ENCODE results near the gene PLXNA2. TPM values are rescaled to one million over a fixed set of nuclear protein-coding genes. Genes with fewer than 3 reads are reported as not detected.

PLXNA2 gene, protein sequence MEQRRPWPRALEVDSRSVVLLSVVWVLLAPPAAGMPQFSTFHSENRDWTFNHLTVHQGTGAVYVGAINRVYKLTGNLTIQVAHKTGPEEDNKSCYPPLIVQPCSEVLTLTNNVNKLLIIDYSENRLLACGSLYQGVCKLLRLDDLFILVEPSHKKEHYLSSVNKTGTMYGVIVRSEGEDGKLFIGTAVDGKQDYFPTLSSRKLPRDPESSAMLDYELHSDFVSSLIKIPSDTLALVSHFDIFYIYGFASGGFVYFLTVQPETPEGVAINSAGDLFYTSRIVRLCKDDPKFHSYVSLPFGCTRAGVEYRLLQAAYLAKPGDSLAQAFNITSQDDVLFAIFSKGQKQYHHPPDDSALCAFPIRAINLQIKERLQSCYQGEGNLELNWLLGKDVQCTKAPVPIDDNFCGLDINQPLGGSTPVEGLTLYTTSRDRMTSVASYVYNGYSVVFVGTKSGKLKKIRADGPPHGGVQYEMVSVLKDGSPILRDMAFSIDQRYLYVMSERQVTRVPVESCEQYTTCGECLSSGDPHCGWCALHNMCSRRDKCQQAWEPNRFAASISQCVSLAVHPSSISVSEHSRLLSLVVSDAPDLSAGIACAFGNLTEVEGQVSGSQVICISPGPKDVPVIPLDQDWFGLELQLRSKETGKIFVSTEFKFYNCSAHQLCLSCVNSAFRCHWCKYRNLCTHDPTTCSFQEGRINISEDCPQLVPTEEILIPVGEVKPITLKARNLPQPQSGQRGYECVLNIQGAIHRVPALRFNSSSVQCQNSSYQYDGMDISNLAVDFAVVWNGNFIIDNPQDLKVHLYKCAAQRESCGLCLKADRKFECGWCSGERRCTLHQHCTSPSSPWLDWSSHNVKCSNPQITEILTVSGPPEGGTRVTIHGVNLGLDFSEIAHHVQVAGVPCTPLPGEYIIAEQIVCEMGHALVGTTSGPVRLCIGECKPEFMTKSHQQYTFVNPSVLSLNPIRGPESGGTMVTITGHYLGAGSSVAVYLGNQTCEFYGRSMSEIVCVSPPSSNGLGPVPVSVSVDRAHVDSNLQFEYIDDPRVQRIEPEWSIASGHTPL (N-terminal part only)
- total RNA-seq, result 0.02 and 0.08 TPM in 2 replicates

DNA sequence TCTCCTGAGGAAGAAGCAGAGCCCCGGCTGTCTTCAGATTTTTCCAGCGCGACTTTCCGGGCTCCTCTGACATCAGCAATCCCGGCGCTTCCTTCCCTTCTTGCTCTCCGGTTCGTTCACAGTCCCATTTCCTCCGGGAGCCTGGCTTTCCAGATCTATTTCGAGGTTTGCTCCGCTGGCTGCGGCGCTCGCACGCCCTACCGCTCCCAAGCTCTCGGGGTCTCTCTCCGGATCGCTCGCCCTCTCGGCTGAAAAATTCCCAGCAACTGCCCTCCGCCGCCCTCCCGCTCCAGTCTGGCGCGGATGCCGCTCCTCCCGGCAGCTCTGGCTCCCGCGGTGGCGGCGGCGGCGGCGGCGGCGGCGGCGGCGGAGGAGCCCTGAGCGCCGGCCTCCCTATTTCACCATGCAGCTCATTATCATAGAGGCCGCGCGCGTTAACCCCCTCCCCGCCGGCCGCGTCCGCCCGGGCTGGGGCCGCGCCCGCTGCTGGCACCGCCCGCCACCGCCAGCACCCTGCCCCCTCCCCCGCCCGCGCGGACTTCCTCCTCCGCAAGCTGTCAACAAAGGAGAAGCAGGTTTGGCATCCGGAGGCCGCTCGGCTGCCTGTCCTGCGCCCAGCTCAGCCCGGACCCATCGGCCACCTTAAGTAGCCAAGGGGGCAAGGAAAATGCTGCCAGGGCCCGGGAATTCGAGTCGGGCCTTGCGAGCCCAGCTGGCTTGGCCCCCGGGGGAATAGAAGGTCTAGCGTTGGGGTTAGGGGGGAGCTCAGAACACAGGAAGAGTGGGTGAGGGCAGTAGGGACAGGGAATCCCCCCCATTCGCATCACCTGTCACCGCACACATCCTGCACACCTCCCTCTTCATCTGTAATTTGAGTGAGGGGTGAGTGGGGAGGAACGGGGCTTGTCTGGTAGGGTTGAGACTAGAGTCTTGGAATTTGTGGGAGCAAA lies at the start of gene PLXNA2:
TSS of gene PLXNA2 (minus strand) at position 418 of the 950 bp plus-strand sequence. CDS start 26,462 bp downstream, outside the sequence.
- intact Hi-C loops (cut with micrococcal nuclease), result loop anchor here (2.0 to 10.0 kb wide), 2 partner anchors 157 to 359 kb away; no protein-coding TSS in a partner anchor
- Mint-ChIP-seq H3K27me3 (ENCODE audit: insufficient read depth) (peaks cover 56% of the 10 kb centered on the region), H3K36me3 (ENCODE audit: low read depth) (no peaks in the 10 kb centered on the region), H3K9me3 (no peaks in the 10 kb centered on the region), H3K4me3 (peak within 1 kb of the TSS; percentile 73), H3K27ac (no peak within 1 kb of the TSS), H3K4me1 (ENCODE audit: low read depth) (peaks cover 12% of the 10 kb centered on the region)
- DNase-seq (ENCODE audit: low spot score), result peak; percentile 51

DNA sequence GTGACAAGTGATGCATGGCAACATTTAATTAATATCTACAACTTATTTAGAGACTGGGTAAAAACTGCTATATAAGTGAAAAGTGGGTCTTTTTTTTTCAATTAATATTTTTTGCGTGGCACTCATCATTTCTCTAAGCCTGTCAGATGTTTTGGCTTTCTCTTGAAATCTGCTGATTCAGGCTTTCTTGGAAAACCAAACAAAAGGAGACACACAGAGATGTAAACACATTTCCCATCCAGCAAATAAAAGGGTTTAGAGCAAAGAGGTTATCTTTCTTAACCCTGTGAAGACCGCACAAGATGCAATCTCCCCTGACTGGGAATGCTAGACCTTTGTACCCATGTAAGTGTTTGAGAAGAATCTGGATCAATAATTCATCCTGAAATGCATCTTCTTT lies 48.7 kb upstream of the PLXNA2 start:
- intact Hi-C loops (cut with micrococcal nuclease), result no loop called here
- Mint-ChIP-seq H3K36me3 (ENCODE audit: low read depth) (no peaks in the 10 kb centered on the region), H3K27ac (no peak overlapping the region), H3K4me3 (no peak overlapping the region), H3K27me3 (ENCODE audit: insufficient read depth) (peaks cover 12% of the 10 kb centered on the region), H3K4me1 (ENCODE audit: low read depth) (no peaks in the 10 kb centered on the region), H3K9me3 (no peaks in the 10 kb centered on the region)
- no peak for DNase-seq (ENCODE audit: low spot score)

DNA sequence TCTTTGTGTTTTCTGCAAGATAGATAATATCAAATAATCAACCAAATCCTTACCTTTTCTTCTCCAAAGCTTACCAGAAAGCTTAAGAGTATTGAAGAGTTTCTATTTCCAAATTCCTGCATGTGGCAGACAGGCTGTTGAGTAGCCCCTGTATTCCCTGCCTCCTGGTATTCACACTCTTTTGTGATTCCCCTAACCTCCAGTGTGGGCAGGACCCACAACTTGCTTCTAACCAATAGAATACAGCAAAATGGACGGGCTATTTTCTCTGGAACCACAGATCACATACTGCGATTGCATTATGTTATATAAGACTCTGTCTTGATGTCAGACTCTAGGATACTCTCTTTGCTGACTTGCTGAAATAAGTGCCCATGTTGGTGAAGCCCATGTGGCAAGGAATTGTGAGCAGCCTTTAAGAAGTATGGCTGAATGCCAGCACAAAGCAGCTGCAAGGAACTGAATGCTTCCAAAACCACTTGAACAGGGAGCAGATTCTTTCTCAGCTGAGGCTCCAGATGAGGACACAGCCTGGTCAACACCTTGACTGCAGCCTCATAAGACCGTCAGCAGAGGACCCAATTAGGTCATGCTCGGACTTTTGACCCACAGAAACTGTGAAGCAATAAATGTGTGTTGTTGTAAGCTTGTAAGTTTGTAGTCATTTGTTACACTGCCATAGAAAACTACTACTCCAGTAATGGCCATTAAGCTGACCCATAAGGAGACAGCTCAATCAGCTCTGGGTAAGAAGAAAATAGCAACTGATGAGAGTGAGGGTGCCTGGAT lies 47.9 kb upstream of the PLXNA2 start:
- Mint-ChIP-seq H3K4me3 (no peak overlapping the region), H3K4me1 (ENCODE audit: low read depth) (no peaks in the 10 kb centered on the region), H3K27ac (no peak overlapping the region), H3K27me3 (ENCODE audit: insufficient read depth) (peaks cover 12% of the 10 kb centered on the region), H3K9me3 (no peaks in the 10 kb centered on the region), H3K36me3 (ENCODE audit: low read depth) (no peaks in the 10 kb centered on the region)
- no peak for DNase-seq (ENCODE audit: low spot score)
- intact Hi-C loops (cut with micrococcal nuclease), result no loop called here

DNA sequence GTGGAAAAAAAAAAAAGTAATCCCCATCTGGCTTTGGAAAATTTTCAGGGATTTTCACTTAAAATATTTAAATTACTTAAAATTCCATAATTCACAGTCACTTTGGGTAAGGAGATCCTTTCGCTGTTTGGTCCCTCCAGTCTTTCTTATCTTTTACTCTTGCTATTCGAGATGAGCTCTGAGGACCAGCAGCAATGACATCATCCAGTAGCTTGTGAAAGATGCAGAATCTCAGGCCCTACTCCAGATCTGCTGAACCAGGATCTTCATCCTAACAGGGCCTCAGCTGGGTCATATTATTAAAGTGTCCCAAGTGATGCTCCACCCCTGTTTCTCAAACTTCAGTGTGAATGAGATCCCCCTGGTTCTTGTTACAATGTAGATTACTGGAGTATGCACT lies 46.9 kb upstream of the PLXNA2 start:
- Mint-ChIP-seq H3K4me1 (ENCODE audit: low read depth) (no peaks in the 10 kb centered on the region), H3K4me3 (no peak overlapping the region), H3K27me3 (ENCODE audit: insufficient read depth) (peaks cover 12% of the 10 kb centered on the region), H3K9me3 (no peaks in the 10 kb centered on the region), H3K36me3 (ENCODE audit: low read depth) (no peaks in the 10 kb centered on the region), H3K27ac (no peak overlapping the region)
- intact Hi-C loops (cut with micrococcal nuclease), result no loop called here
- DNase-seq (ENCODE audit: low spot score), result no peak

DNA sequence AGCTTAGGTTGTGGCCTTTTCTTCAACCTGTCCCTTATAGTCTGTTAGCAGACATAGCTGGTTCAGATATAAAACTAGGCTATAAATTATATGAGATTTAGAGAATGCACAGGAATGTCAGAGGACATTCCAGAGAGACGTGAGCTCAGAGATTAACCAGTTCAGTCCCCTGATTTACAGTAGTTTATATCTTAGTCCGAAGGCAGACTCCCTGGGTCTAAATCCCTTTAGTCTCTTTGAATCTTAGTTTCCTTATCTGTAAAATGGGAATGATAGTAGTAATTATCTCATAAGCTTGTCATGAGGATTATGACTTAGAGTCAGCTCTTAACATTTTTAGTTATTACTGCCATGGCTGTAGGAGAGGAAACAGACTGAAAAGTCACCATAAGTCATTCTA lies 45.5 kb upstream of the PLXNA2 start:
- no peak overlapping the region for H3K27ac Mint-ChIP-seq
- no peaks in the 10 kb centered on the region for H3K9me3 Mint-ChIP-seq
- H3K4me1 Mint-ChIP-seq (ENCODE audit: low read depth), result no peaks in the 10 kb centered on the region
- DNase-seq (ENCODE audit: low spot score), result no peak
- intact Hi-C loops (cut with micrococcal nuclease), result no loop called here
- no peaks in the 10 kb centered on the region for H3K36me3 Mint-ChIP-seq (ENCODE audit: low read depth)
- peaks cover 6% of the 10 kb centered on the region for H3K27me3 Mint-ChIP-seq (ENCODE audit: insufficient read depth)
- H3K4me3 Mint-ChIP-seq, result no peak overlapping the region

DNA sequence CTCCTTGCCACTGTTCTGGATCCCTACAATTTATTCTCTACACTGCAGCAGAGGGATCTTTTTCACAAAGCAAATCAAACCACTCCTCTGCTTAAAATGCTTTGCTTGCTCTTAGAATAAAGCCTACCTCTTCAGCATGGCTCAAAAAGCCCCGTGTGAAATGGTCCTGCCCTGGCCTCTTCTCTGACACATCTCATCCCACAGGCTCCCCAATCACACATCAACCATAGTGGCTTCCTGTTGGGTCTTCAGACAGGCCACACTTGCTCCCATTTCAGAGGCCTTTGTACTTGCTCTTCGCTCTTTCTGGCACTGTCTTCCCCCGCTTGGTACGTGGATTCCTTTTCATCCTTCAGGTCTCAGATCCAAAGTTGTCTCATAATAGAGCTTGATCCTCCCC lies 44.3 kb upstream of the PLXNA2 start:
- no peak for DNase-seq (ENCODE audit: low spot score)
- Mint-ChIP-seq H3K9me3 (no peaks in the 10 kb centered on the region), H3K36me3 (ENCODE audit: low read depth) (no peaks in the 10 kb centered on the region), H3K27ac (no peak overlapping the region), H3K4me1 (ENCODE audit: low read depth) (no peaks in the 10 kb centered on the region), H3K27me3 (ENCODE audit: insufficient read depth) (peaks cover 4% of the 10 kb centered on the region), H3K4me3 (no peak overlapping the region)
- intact Hi-C loops (cut with micrococcal nuclease), result no loop called here

DNA sequence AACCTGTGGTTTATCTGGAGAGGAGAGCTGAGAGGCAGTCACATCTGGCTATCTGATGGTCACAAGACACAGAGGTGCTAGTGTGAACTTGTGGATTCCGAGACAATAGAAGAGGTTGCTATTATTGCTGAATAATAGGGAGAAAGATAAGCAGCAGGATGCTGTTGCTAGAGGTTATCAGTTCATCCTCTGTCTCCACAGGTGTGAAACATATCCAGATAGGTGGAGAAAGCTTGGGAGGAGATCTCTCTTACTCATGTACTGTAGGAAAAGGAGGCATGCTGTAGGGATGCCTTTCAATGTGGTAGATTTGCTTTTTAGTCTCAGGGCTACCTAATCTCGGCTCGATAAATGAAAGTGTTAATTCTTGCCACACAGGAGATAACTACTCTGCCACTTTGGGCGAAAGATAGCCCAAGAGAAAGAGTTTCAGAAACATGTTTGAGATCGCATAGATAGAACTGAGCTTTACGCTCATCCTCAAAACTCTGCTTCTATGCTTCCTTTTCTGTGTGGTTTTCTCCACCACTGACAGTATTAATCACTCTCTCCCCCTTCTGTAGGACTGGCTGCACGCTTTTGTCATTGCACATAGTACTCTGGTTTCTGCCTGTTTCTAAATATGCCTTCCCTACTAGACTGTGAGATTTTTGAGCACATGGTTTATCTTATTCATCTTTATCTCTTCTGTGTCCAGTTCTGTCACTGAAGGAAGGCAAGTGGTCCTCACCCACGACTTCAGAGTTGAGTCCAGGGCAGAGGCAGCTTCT lies 36.7 kb upstream of the PLXNA2 start:
- H3K4me3 Mint-ChIP-seq, result no peak overlapping the region
- H3K27me3 Mint-ChIP-seq (ENCODE audit: insufficient read depth), result peaks cover 7% of the 10 kb centered on the region
- H3K36me3 Mint-ChIP-seq (ENCODE audit: low read depth), result peaks cover 2% of the 10 kb centered on the region
- no peaks in the 10 kb centered on the region for H3K4me1 Mint-ChIP-seq (ENCODE audit: low read depth)
- intact Hi-C loops (cut with micrococcal nuclease), result no loop called here
- H3K9me3 Mint-ChIP-seq, result no peaks in the 10 kb centered on the region
- no peak for DNase-seq (ENCODE audit: low spot score)
- no peak overlapping the region for H3K27ac Mint-ChIP-seq

DNA sequence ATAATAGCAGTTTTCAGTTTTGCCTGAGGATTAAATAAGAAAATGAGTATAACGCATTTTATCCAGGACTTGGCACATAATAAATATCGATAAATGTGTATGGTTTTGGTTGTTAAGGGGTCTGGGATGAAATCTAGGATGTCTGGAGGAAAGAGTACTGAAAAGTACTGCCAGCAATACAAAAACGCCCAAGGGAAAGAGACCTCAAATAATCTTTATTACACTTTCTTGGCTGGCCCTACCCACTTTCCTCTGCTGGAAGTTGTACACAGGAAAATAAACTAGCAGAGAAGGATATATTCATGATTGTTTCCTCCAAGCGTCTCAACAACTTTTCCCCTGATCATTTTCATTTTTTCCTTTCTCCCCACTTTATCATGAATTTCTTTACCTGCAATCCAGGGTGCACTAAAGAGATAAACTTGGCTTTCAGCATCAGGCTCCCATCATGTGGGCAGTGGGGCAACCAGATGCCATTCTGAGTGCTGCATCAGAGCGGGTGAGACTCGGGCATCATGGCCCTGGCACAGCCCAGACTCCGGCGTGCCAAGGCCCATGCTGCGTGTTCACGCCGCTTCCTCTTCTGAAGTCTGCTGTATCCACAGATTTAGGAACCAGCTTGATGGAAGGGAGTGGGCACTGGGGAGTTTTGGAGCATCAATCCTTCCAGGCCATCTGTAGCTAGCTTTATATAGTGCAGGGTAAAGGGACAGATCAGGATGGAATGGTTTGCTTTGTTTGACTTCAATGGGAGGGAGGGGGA lies 35.8 kb upstream of the PLXNA2 start:
- H3K4me3 Mint-ChIP-seq, result no peak overlapping the region
- H3K9me3 Mint-ChIP-seq, result no peaks in the 10 kb centered on the region
- H3K4me1 Mint-ChIP-seq (ENCODE audit: low read depth), result no peaks in the 10 kb centered on the region
- no peak for DNase-seq (ENCODE audit: low spot score)
- H3K27me3 Mint-ChIP-seq (ENCODE audit: insufficient read depth), result peaks cover 11% of the 10 kb centered on the region
- H3K36me3 Mint-ChIP-seq (ENCODE audit: low read depth), result peaks cover 2% of the 10 kb centered on the region
- H3K27ac Mint-ChIP-seq, result no peak overlapping the region
- intact Hi-C loops (cut with micrococcal nuclease), result no loop called here

DNA sequence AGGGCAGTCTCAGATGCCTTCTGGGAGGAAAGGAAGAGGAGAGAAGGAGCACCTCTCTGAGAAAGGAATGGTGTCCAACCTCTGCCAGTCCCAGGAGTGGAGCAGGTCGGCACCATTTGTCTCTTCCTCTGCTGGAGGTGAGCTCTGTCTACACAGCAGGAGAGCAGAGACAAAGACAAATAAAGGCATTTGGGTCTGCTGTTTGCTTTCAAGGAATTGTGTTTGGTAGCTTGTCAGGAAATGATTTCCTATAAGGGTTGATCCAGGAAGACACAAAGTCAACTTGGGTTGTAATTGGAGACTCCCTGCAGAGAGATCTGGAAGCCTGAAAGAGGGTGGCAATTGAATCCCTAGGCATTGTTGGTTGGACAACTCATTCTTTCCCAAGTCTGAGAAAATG lies 34.5 kb upstream of the PLXNA2 start:
- no peak for DNase-seq (ENCODE audit: low spot score)
- intact Hi-C loops (cut with micrococcal nuclease), result no loop called here
- Mint-ChIP-seq H3K4me1 (ENCODE audit: low read depth) (no peaks in the 10 kb centered on the region), H3K4me3 (no peak overlapping the region), H3K36me3 (ENCODE audit: low read depth) (peaks cover 2% of the 10 kb centered on the region), H3K9me3 (no peaks in the 10 kb centered on the region), H3K27ac (no peak overlapping the region), H3K27me3 (ENCODE audit: insufficient read depth) (peaks cover 11% of the 10 kb centered on the region)

DNA sequence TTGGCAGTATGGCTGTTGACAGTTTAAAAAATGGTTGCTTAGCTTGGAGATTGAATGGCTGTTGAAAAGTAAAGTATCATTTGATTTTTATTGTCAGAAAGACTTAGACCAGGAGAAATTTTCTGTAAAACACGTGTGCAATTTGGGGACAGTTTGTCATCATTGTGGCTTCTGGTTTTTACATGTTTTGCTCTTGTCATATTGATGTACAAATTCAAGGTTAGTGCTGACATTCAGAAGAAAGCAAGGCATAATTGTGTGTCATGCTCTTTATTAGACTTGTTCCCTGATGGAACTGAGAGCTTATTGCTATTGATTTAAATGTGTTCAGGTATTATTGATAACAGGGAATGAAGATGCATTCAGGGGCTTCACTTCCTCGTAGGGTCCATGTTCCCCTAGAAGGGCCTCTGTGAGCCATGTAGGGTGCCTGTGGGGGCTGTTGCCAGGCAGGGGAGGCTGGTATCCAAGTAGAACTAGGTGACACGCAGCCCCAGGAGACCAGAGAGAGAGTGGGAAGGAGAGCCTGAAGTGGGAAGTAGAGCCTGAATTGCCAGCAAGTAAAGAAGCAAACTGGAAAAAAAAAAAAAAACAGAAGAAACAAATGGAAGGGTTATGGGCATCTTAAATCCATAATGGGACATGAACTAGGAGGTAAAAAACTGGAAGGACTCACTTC lies 32.7 kb upstream of the PLXNA2 start:
- no peak for DNase-seq (ENCODE audit: low spot score)
- intact Hi-C loops (cut with micrococcal nuclease), result no loop called here
- peaks cover 11% of the 10 kb centered on the region for H3K27me3 Mint-ChIP-seq (ENCODE audit: insufficient read depth)
- H3K9me3 Mint-ChIP-seq, result no peaks in the 10 kb centered on the region
- H3K27ac Mint-ChIP-seq, result no peak overlapping the region
- H3K4me1 Mint-ChIP-seq (ENCODE audit: low read depth), result no peaks in the 10 kb centered on the region
- H3K36me3 Mint-ChIP-seq (ENCODE audit: low read depth), result peaks cover 2% of the 10 kb centered on the region
- H3K4me3 Mint-ChIP-seq, result no peak overlapping the region

Data from activated T-helper 1 cell treated with anti-CD3 and anti-CD28 coated beads, Interleukin-12 subunit alpha, Interleukin-12 subunit beta, Interleukin-2, Interleukin-4 antibody, amounts not matched to agents 30 ng/mL and 10 ng/mL and 1 ng/mL, durations not matched to agents 14 hours and 24 hours and 36 hours (primary cell).